ENCODE results near the gene CLOCK.

GRCh38 chr4:55540271-55540670 is 6.4 kb downstream of the CLOCK start:
- TF ChIP-seq CEBPB (IDR thresholded peaks at IDR 0.05) = no peak
- TF ChIP-seq, protein P1, sequence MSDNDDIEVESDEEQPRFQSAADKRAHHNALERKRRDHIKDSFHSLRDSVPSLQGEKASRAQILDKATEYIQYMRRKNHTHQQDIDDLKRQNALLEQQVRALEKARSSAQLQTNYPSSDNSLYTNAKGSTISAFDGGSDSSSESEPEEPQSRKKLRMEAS (IDR thresholded peaks at IDR 0.05) = no peak
- TF ChIP-seq YY1 (IDR thresholded peaks at IDR 0.05; ENCODE audit: low read depth) = no peak
- TF ChIP-seq, protein P2, sequence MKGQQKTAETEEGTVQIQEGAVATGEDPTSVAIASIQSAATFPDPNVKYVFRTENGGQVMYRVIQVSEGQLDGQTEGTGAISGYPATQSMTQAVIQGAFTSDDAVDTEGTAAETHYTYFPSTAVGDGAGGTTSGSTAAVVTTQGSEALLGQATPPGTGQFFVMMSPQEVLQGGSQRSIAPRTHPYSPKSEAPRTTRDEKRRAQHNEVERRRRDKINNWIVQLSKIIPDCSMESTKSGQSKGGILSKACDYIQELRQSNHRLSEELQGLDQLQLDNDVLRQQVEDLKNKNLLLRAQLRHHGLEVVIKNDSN (IDR thresholded peaks at IDR 0.05) = no peak
- TF ChIP-seq EP300 (IDR thresholded peaks at IDR 0.05; ENCODE audit: borderline replicate concordance) = no peak
- TF ChIP-seq EGR1 (IDR thresholded peaks at IDR 0.05) = no peak
- TF ChIP-seq, protein P3, sequence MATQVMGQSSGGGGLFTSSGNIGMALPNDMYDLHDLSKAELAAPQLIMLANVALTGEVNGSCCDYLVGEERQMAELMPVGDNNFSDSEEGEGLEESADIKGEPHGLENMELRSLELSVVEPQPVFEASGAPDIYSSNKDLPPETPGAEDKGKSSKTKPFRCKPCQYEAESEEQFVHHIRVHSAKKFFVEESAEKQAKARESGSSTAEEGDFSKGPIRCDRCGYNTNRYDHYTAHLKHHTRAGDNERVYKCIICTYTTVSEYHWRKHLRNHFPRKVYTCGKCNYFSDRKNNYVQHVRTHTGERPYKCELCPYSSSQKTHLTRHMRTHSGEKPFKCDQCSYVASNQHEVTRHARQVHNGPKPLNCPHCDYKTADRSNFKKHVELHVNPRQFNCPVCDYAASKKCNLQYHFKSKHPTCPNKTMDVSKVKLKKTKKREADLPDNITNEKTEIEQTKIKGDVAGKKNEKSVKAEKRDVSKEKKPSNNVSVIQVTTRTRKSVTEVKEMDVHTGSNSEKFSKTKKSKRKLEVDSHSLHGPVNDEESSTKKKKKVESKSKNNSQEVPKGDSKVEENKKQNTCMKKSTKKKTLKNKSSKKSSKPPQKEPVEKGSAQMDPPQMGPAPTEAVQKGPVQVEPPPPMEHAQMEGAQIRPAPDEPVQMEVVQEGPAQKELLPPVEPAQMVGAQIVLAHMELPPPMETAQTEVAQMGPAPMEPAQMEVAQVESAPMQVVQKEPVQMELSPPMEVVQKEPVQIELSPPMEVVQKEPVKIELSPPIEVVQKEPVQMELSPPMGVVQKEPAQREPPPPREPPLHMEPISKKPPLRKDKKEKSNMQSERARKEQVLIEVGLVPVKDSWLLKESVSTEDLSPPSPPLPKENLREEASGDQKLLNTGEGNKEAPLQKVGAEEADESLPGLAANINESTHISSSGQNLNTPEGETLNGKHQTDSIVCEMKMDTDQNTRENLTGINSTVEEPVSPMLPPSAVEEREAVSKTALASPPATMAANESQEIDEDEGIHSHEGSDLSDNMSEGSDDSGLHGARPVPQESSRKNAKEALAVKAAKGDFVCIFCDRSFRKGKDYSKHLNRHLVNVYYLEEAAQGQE (IDR thresholded peaks at IDR 0.05; ENCODE audit: low read depth) = no peak
- TF ChIP-seq ZBTB7A (IDR thresholded peaks at IDR 0.05; ENCODE audit: low read depth) = no peak

All from Ishikawa (cell line).